SK-N-SH (cell line): ENCODE data around the gene LSM14A.

Source experiments
- CTCF ChIP-seq: fragments of 200-600 bp; sonication (generic); IDR thresholded peaks from 2 replicates; pipeline ENCODE4 v1.6.1; 2017; ENCODE audit warnings: antibody characterized with exemption, mild to moderate bottlenecking, moderate library complexity
- MXI1 ChIP-seq: IDR thresholded peaks from 2 replicates; pipeline ENCODE4 v1.6.1; 2012; ENCODE audit warnings: mild to moderate bottlenecking, low read depth, low read length, improper control_type of control experiment
- POLR2AphosphoS5 ChIP-seq: IDR thresholded peaks from 2 replicates; pipeline ENCODE4 v1.6.1; 2012; ENCODE audit warnings: low read depth, low read length
- RAD21 ChIP-seq: IDR thresholded peaks from 2 replicates; pipeline ENCODE4 v1.6.1; 2012; ENCODE audit warnings: mild to moderate bottlenecking, low read length
- RCOR1 ChIP-seq: fragments of 150-350 bp; IDR thresholded peaks from 2 replicates; pipeline ENCODE4 v1.6.1; 2017; ENCODE audit warnings: antibody characterized with exemption, low read length
- RXRA ChIP-seq: IDR thresholded peaks from 2 replicates; pipeline ENCODE4 v1.4.0; 2012; ENCODE audit warnings: low read depth, mild to moderate bottlenecking, borderline replicate concordance
- YY1 ChIP-seq: IDR thresholded peaks from 2 replicates; pipeline ENCODE4 v1.4.0; 2012; ENCODE audit warnings: low read depth, mild to moderate bottlenecking

- TF ChIP-seq RXRA (no peak), CTCF (no peak), MXI1 (no peak), POLR2AphosphoS5 (no peak), RAD21 (no peak), RCOR1 (no peak), YY1 (no peak)
Measured at GRCh38 chr19:34226036-34226435, 53.7 kb downstream of the LSM14A start.
